GM13977 (cell line): ENCODE results near the gene RALY.

Source experiments
- DNase-seq: peaks from one replicate; pipeline ENCODE4 v3.0.0; 2012; ENCODE audit warnings: low spot score
- CTCF ChIP-seq: IDR thresholded peaks from 2 replicates; pipeline ENCODE4 v1.5.1; 2012; ENCODE audit warnings: mild to moderate bottlenecking, control low read depth; ENCODE audit not compliant: insufficient read depth; ENCODE audit errors: extremely low read depth, missing control alignments
- in situ Hi-C: fragments of 300-500 bp; cut with MboI; formaldehyde crosslinking; loops from one replicate; pipeline ENCODE4 v1.12.0; 2022; ENCODE audit warnings: low sequenced_read_pairs, low pct_unique_long_range_greater_than_20kb, mixed read lengths, inconsistent platforms; ENCODE audit not compliant: unreplicated experiment

The RALY gene

GRCh38 chr20:33971147-33971975 is 22.4 kb upstream of the RALY start:
- in situ Hi-C loops = no loop called here
- DNase-seq = no peak
- no peak for TF ChIP-seq CTCF

- DNase-seq = no peak
- in situ Hi-C loops = no loop called here
- TF ChIP-seq CTCF = no peak
Observed at GRCh38 chr20:33976959-33977358, 16.8 kb upstream of the RALY start.

GRCh38 chr20:33977535-33977934 is 16.2 kb upstream of the RALY start:
- in situ Hi-C loops = no loop called here

GRCh38 chr20:33979094-33979493 is 14.6 kb upstream of the RALY start:
- TF ChIP-seq CTCF = no peak
- in situ Hi-C loops = no loop called here
- DNase-seq = no peak

More at GRCh38 chr20:33977535-33977934, 16.2 kb upstream of the RALY start:
- no peak for DNase-seq
- TF ChIP-seq CTCF = no peak

DNA sequence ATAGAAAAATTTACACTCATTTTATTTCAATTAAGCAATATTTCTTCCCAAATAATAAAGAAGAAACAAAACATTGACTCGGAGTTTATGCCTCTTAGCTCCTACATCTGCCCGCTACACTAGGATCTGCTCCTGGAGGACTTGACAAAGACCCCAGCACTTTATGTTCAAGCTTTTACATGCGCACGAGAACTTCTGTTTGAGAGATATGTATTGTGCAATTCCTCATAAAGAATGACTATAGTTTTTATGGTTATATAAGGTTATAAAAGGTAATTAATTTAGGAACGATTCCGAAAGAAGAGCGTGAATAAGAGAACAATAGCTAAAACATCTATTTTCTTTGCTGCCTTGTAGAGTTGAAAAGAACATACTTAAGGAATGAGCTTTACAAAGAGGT is 12.4 kb upstream of the RALY start:
- DNase-seq = no peak
- TF ChIP-seq CTCF = no peak
- in situ Hi-C loops = no loop called here

DNA sequence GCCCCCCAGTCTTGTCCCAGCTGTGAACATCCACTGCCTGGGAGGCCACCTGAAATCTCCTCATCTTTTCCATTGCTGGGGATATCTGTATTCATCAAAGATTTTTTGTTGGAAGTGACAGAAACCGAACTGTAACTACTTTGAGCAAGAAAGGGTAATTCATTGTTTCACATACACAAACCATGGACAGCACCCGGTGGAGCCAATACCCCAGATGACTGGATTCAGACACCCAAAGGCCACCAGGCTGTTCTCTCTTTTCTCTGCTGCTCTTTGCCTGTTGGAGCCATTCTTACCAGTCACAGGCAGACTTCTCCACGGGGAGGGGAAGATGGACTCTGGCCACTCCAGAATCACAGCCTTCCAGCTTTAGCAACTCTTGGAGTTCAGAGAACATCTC is 11.7 kb upstream of the RALY start:
- no peak for DNase-seq
- in situ Hi-C loops = no loop called here
- no peak for TF ChIP-seq CTCF
